Measurements from ENCODE around the gene PKDREJ.

The PKDREJ gene

GRCh38 chr22:46256358-46256958 lies 6.7 kb downstream of the PKDREJ start:
- no peaks in the 10 kb centered on the region for H4K20me1 ChIP-seq (ENCODE audit: control insufficient read depth, insufficient read depth, low read depth, low read length)
- H3K27ac ChIP-seq (ENCODE audit: low read depth, low read length), result no peak overlapping the region
- no peaks in the 10 kb centered on the region for H3K27me3 ChIP-seq (ENCODE audit: control insufficient read depth, low read length)
- no peaks in the 10 kb centered on the region for H3K9me2 ChIP-seq (replicated peaks; ENCODE audit: control insufficient read depth, low read length)
- no peaks in the 10 kb centered on the region for H3K9me3 ChIP-seq (ENCODE audit: control insufficient read depth, insufficient read depth, low read length)
- H3K36me3 ChIP-seq (ENCODE audit: control insufficient read depth, low read length), result no peaks in the 10 kb centered on the region
- H3K4me2 ChIP-seq (ENCODE audit: low read length), result no peak overlapping the region
- peaks cover 1% of the 10 kb centered on the region; the same call in 1 of the 2 replicates for H3K79me2 ChIP-seq (ENCODE audit: control insufficient read depth, low read length)
- TF ChIP-seq EZH2phosphoT487 (IDR thresholded peaks at IDR 0.05; ENCODE audit: borderline replicate concordance, low read length) (no peak), CTCF (IDR thresholded peaks at IDR 0.05; ENCODE audit: low read depth, low read length, poor library complexity, severe bottlenecking) (no peak)
- peaks cover 17% of the 10 kb centered on the region for H3K4me1 ChIP-seq (ENCODE audit: control insufficient read depth, low read length)
- H3F3A ChIP-seq (ENCODE audit: control insufficient read depth, insufficient read depth), result no peaks in the 10 kb centered on the region
- H3K4me3 ChIP-seq (ENCODE audit: low read length), result no peak overlapping the region

GRCh38 chr22:46251816-46252380 lies 11.2 kb downstream of the PKDREJ start:
- H3K36me3 ChIP-seq (ENCODE audit: control insufficient read depth, low read length), result no peaks in the 10 kb centered on the region
- H3F3A ChIP-seq (ENCODE audit: control insufficient read depth, insufficient read depth), result no peaks in the 10 kb centered on the region
- peak overlapping the region; percentile 81 for H3K4me3 ChIP-seq (ENCODE audit: low read length)
- peaks cover 19% of the 10 kb centered on the region for H3K79me2 ChIP-seq (ENCODE audit: control insufficient read depth, low read length)
- no peaks in the 10 kb centered on the region for H3K9me2 ChIP-seq (replicated peaks; ENCODE audit: control insufficient read depth, low read length)
- peaks cover 34% of the 10 kb centered on the region for H3K4me1 ChIP-seq (ENCODE audit: control insufficient read depth, low read length)
- no peaks in the 10 kb centered on the region for H3K27me3 ChIP-seq (ENCODE audit: control insufficient read depth, low read length)
- H3K4me2 ChIP-seq (ENCODE audit: low read length), result peak overlapping the region; percentile 94
- H3K27ac ChIP-seq (ENCODE audit: low read depth, low read length), result no peak overlapping the region
- no peaks in the 10 kb centered on the region for H3K9me3 ChIP-seq (ENCODE audit: control insufficient read depth, insufficient read depth, low read length)
- TF ChIP-seq EZH2phosphoT487 (IDR thresholded peaks at IDR 0.05; ENCODE audit: borderline replicate concordance, low read length) (no peak), CTCF (IDR thresholded peaks at IDR 0.05; ENCODE audit: low read depth, low read length, poor library complexity, severe bottlenecking) (no peak)
- H4K20me1 ChIP-seq (ENCODE audit: control insufficient read depth, insufficient read depth, low read depth, low read length), result no peaks in the 10 kb centered on the region

GRCh38 chr22:46251266-46251665 lies 11.9 kb downstream of the PKDREJ start:
- Histone ChIP-seq H3K9me2 (replicated peaks; ENCODE audit: control insufficient read depth, low read length) (no peaks in the 10 kb centered on the region), H3K9me3 (ENCODE audit: control insufficient read depth, insufficient read depth, low read length) (no peaks in the 10 kb centered on the region), H3K36me3 (ENCODE audit: control insufficient read depth, low read length) (no peaks in the 10 kb centered on the region), H3K4me2 (ENCODE audit: low read length) (peak overlapping the region; percentile 94), H3K4me3 (ENCODE audit: low read length) (peak overlapping the region; percentile 81), H4K20me1 (ENCODE audit: control insufficient read depth, insufficient read depth, low read depth, low read length) (no peaks in the 10 kb centered on the region), H3K27ac (ENCODE audit: low read depth, low read length) (no peak overlapping the region), H3K4me1 (ENCODE audit: control insufficient read depth, low read length) (peaks cover 34% of the 10 kb centered on the region), H3K79me2 (ENCODE audit: control insufficient read depth, low read length) (peaks cover 19% of the 10 kb centered on the region), H3K27me3 (ENCODE audit: control insufficient read depth, low read length) (no peaks in the 10 kb centered on the region), H3F3A (ENCODE audit: control insufficient read depth, insufficient read depth) (no peaks in the 10 kb centered on the region)
- no peak for TF ChIP-seq EZH2phosphoT487 (IDR thresholded peaks at IDR 0.05; ENCODE audit: borderline replicate concordance, low read length)
- TF ChIP-seq CTCF (IDR thresholded peaks at IDR 0.05; ENCODE audit: low read depth, low read length, poor library complexity, severe bottlenecking), result no peak

All from DOHH2 (cell line).